Activated CD4-positive, CD25-positive, alpha-beta regulatory T cell treated with anti-CD3 and anti-CD28 coated beads, Interleukin-2, amount 50 U/mL, for 72 hours (primary cell): Measurements from ENCODE around the gene SLC39A9.

Experiments used
- DNase-seq: peaks from one replicate; pipeline ENCODE4 v3.0.0; 2021

SLC39A9 gene

GRCh38 chr14:69505338-69506240, 107.1 kb downstream of the SLC39A9 start:
- no peak for DNase-seq

GRCh38 chr14:69506241-69506595, 107.7 kb downstream of the SLC39A9 start:
- no peak for DNase-seq
